Sigmoid colon (tissue), 7 donors: ENCODE results near the gene BIRC5. TPM values are rescaled to one million over a fixed set of nuclear protein-coding genes. Genes with fewer than 3 reads are reported as not detected.
A peak's percentile ranks its signal among the peaks of the same experiment; 100 is the strongest.

Experiments
- DNase-seq: peaks from one replicate; pipeline ENCODE4 v3.0.0-alpha.2; 2019
- H3K27ac ChIP-seq, 4 donors: fragments of 200-600 bp; sonication (generic); one replicate each; pipeline ENCODE4 v1.5.1; 2016 to 2019; ENCODE audit warnings: mild to moderate bottlenecking in 1 of 4
- H3K27me3 ChIP-seq, 3 donors: fragments of 200-600 bp; sonication (generic); one replicate each; pipeline ENCODE4 v1.5.1; 2019; ENCODE audit warnings: mild to moderate bottlenecking in 1 of 3
- H3K36me3 ChIP-seq, 4 donors: fragments of 200-600 bp; sonication (generic); one replicate each; pipeline ENCODE4 v1.5.1; 2016 to 2019
- H3K4me1 ChIP-seq, 4 donors: fragments of 200-600 bp; sonication (generic); one replicate each; pipeline ENCODE4 v1.5.1; 2017 to 2019
- H3K4me3 ChIP-seq, 4 donors: fragments of 200-600 bp; sonication (generic); one replicate each; pipeline ENCODE4 v1.5.1; 2017 to 2019; ENCODE audit warnings: mild to moderate bottlenecking in 2 of 4, moderate library complexity in 1 of 4
- H3K9me3 ChIP-seq, 4 donors: fragments of 200-600 bp in 3 of 4; sonication (generic) in 3 of 4; one replicate each; pipeline versions ENCODE4 v1.5.1 to v1.6.1; 2013 to 2019
- EP300 ChIP-seq, 4 donors: sonication (generic); formaldehyde crosslinking; IDR thresholded peaks; one replicate each; pipeline ENCODE4 v1.6.1; 2017; ENCODE audit warnings: antibody characterized with exemption in 4 of 4
- POLR2A ChIP-seq, 2 donors: fragments of 450-650 bp; IDR thresholded peaks; one replicate each; pipeline ENCODE4 v1.6.1; 2016; ENCODE audit warnings: antibody characterized with exemption in 2 of 2, mild to moderate bottlenecking in 2 of 2, moderate library complexity in 2 of 2
- POLR2AphosphoS5 ChIP-seq, 4 donors: sonication (generic); formaldehyde crosslinking; IDR thresholded peaks; one replicate each; pipeline ENCODE4 v1.6.1; 2017; ENCODE audit warnings: antibody characterized with exemption in 4 of 4
- WGBS, 2 donors: extraction: QIAGEN DNeasy Blood & Tissue Kit; methylation state at CpG; one replicate each; pipeline ENCODE4 v1.1.7; 2013; 5-methylcytosine and 5-hydroxymethylcytosine counted together
- intact Hi-C: fragments of 100-400 bp; cut with DNase I; formaldehyde crosslinking; loops from one replicate; pipeline ENCODE4 v1.15.1; 2023
- polyA plus RNA-seq, 3 donors: library from polyadenylated mRNA; stranded (reverse); fragments of 200-250 nt; gene quantifications; one replicate each; pipeline ENCODE4 v1.2.3, GENCODE V29; 2013
- total RNA-seq, 4 donors: library from RNA; depleted of rRNA; stranded (reverse); fragments of >200 nt; gene quantifications; one replicate each; pipeline ENCODE4 v1.1.0, GENCODE V29; 2016
- TF ChIP-seq, protein P1 (sequence below), 4 experiments: fragments of 450-650 bp in 3 of 4; fragments of 200-600 bp in 1 of 4; IDR thresholded peaks; one replicate each; pipeline ENCODE4 v1.5.1; 2016 to 2019; ENCODE audit warnings: antibody characterized with exemption in 4 of 4, mild to moderate bottlenecking in 3 of 4, moderate library complexity in 2 of 4
- donor health status: healthy with polysubstance abuse.
- donor health status: Bipolar disorder and iron deficiency.
- donor health status: healthy.

Gene BIRC5
- total and polyA plus RNA-seq, 7 donors: 0.16 to 33.5 (median 3.1) TPM

DNA sequence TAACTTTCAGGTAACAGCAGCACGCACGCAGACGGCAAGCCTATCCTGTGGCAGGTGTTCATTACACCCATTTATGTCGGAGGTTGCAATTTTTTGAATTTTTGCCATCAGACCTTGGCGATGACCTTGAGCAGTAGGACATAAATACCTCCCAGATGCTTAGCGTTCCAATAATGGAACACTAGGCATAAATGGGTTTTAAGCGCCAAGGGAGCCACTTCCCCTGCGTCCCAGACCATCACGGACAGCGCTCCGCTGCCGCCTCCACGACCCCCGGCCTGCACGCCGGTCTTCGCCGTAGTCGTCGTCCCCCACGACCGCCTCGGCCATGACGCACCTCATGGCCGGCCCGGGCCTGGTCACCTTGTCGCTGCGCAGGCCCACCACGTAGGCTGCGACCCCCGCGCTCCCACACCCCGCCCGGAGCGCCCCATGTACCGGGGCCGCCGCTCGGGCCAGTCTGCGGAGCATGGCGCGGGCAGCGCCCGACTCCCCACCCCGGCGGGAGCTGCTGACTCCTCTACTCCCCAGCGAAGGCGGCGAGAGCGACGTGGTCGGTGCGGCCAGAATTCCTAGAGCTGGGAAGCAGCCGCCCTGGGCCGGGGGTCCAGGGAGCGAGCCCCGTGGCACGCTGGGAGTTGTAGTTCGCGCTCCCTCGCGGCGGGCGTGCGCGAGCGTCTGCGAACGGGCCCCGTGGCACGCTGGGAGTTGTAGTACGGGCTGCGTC lies 40.1 kb downstream of the BIRC5 start:
- Histone ChIP-seq H3K4me1 (peaks cover 0 to 20% (median 10%) of the 10 kb centered on the region in 4 donors), H3K9me3 (no peaks in the 10 kb centered on the region), H3K4me3 (peak overlapping the region; percentile 65 to 99 (median 90)), H3K27me3 (peaks cover 0 to 29% (median 5%) of the 10 kb centered on the region in 3 donors), H3K36me3 (no peaks in the 10 kb centered on the region), H3K27ac (peak overlapping the region; percentile 85 to 91 (median 88))
- DNase-seq: peak; percentile 89
- intact Hi-C loops: loop anchor here (2.0 to 5.0 kb wide), 2 partner anchors 39 to 232 kb away; partner anchors contain the start of gene BIRC5
- WGBS, 2 donors: 1 to 3% methylated on average over 73 of the region's 73 CpGs
- TF ChIP-seq, protein P1, sequence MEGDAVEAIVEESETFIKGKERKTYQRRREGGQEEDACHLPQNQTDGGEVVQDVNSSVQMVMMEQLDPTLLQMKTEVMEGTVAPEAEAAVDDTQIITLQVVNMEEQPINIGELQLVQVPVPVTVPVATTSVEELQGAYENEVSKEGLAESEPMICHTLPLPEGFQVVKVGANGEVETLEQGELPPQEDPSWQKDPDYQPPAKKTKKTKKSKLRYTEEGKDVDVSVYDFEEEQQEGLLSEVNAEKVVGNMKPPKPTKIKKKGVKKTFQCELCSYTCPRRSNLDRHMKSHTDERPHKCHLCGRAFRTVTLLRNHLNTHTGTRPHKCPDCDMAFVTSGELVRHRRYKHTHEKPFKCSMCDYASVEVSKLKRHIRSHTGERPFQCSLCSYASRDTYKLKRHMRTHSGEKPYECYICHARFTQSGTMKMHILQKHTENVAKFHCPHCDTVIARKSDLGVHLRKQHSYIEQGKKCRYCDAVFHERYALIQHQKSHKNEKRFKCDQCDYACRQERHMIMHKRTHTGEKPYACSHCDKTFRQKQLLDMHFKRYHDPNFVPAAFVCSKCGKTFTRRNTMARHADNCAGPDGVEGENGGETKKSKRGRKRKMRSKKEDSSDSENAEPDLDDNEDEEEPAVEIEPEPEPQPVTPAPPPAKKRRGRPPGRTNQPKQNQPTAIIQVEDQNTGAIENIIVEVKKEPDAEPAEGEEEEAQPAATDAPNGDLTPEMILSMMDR (IDR thresholded peaks at IDR 0.05): no peak
- TF ChIP-seq POLR2A (IDR thresholded peaks at IDR 0.05) (peak in 1 of 2 donors; percentile 8), EP300 (IDR thresholded peaks at IDR 0.05) (no peak), POLR2AphosphoS5 (IDR thresholded peaks at IDR 0.05) (peak; percentile 45 to 83 (median 74))

DNA sequence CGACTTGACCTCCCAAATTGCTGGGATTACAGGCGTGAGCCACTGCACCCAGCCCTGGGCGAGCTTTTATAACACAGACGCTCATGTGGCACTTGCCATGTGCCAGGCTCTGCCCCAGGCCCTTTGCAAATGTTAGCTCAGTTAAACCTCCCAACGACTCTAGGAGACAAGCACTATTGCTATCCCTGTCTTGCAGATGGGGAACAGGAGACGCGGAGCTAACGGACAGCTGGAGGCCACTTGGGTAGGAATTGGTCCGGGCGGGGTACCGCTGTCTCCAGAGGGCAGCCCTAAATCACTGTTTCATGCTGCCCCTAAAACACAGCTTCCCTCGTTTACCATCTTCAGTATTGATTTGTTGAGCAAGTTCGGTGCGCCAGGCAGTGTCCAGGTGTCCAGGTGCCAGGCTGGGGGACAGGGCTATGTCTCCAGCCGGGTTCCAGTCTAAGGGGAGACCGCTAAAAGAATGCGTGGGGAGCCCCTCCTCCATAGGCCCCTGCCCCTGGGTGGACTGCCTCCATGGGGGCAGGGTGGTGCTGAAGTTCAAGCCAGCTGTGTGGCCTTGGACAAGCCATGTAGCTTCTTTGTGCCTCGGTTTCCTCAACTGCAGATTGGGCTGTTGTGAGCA lies 41.1 kb downstream of the BIRC5 start:
- Histone ChIP-seq H3K36me3 (no peaks in the 10 kb centered on the region), H3K4me1 (peaks cover 0 to 20% (median 10%) of the 10 kb centered on the region in 4 donors), H3K9me3 (no peaks in the 10 kb centered on the region), H3K27ac (no peak overlapping the region), H3K27me3 (peaks cover 0 to 21% (median 5%) of the 10 kb centered on the region in 3 donors), H3K4me3 (no peak overlapping the region)
- no peak for TF ChIP-seq POLR2AphosphoS5 (IDR thresholded peaks at IDR 0.05)
- TF ChIP-seq, protein P1 (IDR thresholded peaks at IDR 0.05): no peak
- TF ChIP-seq POLR2A (IDR thresholded peaks at IDR 0.05): no peak
- TF ChIP-seq EP300 (IDR thresholded peaks at IDR 0.05): no peak
- DNase-seq: no peak
- intact Hi-C loops: no loop called here
- WGBS, 2 donors: 80 to 91% methylated on average over 18 of the region's 18 CpGs

DNA sequence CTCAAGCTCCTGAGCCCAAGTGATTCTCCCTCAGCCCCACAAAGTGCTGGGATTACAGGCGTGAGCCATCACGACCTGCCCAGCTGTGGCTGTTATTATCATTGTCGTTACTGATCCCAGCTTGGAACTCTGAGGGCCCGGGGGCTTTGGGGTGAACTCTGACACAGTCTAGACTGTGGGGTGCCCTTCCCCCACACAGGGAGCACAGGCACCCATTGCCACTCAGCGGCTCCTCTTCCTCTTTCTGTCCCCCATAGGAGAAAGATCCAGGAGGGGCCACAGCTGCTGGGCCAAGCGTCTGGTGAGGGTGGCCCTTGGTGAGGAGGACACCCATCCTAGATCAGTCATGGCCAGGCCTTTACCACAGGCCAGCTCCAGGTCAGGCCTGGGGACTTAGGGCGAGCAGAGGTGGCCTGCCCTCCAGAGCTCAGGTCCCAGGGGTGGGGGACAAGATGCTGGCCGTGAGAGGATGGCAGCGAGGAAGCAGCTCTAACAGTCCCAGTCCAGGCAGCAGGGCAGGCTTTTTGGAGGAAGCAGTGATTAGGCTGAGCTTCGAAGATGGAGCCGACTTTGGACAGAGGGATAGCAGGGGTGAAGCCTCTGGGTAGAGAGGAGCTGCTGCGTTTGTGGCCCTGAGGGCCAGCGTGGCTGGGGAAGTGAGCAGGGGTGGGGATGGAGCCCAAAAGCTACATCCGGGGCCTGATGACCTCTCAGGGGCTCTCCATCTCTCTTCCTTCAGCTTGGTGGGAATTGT lies 42.1 kb downstream of the BIRC5 start:
- H3K36me3 ChIP-seq: no peaks in the 10 kb centered on the region
- no peak overlapping the region for H3K4me3 ChIP-seq
- H3K27ac ChIP-seq: no peak overlapping the region
- intact Hi-C loops: no loop called here
- no peak for DNase-seq
- no peak for TF ChIP-seq POLR2AphosphoS5 (IDR thresholded peaks at IDR 0.05)
- no peak for TF ChIP-seq POLR2A (IDR thresholded peaks at IDR 0.05)
- TF ChIP-seq, protein P1 (IDR thresholded peaks at IDR 0.05): no peak
- no peak for TF ChIP-seq EP300 (IDR thresholded peaks at IDR 0.05)
- no peaks in the 10 kb centered on the region for H3K9me3 ChIP-seq
- 83 to 86% methylated on average over 14 of the region's 14 CpGs for WGBS, 2 donors
- H3K27me3 ChIP-seq: peaks cover 0 to 17% (median 5%) of the 10 kb centered on the region in 3 donors
- H3K4me1 ChIP-seq: peaks cover 0 to 15% (median 8%) of the 10 kb centered on the region in 4 donors

DNA sequence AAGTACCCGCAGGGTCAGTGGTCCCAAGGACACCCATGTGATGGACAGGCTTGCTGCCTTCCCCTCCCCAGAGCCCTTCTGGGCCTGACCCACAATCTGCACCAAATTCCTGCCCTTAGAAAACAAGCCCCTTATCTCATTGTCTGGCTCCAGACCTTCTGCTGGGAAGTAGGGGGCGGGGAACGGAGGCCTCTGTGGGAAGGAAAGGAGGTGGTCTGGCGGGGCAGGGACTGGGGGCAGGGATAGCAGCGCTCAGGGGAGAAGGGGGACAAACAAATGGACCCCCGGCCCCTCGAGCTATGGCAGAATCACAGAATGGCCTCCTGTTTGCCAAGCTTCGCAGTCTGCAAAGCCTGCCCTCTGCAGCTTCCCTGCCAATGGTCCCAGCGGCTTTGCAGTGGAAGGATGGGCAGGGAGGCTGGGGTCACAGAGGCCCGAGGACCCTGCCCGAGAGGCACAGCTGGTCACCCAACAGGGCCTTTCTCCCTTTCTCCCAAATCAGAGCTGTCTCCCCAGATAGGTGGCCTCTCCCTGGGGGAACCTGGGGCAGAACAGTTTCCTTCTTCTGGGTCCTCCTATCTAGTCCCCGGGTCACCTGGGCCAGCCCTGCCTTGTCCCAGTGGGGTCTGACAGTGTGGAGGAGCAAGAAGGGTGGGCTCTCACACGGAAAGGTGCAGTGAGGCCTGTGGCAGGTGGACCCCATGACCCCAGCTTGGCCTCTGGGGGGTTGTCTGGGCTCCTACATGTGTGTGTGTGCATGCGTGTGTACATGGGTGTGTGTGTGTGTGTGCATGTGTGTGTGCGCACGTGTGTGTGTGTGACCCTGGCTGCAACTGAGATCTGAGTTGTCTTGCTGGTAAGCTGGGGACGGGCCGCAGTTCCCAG lies 42.9 kb downstream of the BIRC5 start:
- Histone ChIP-seq H3K9me3 (no peaks in the 10 kb centered on the region), H3K27ac (no peak overlapping the region), H3K4me3 (no peak overlapping the region), H3K4me1 (peaks cover 0 to 14% (median 6%) of the 10 kb centered on the region in 4 donors), H3K36me3 (no peaks in the 10 kb centered on the region), H3K27me3 (peaks cover 0 to 17% (median 5%) of the 10 kb centered on the region in 3 donors)
- intact Hi-C loops: no loop called here
- 70% methylated on average over 18 of the region's 18 CpGs for WGBS, 2 donors
- DNase-seq: no peak
- TF ChIP-seq POLR2AphosphoS5 (IDR thresholded peaks at IDR 0.05) (no peak), POLR2A (IDR thresholded peaks at IDR 0.05) (no peak), EP300 (IDR thresholded peaks at IDR 0.05) (no peak)
- TF ChIP-seq, protein P1 (IDR thresholded peaks at IDR 0.05): no peak
